Measurements from ENCODE around the gene CERS2. TPM values are rescaled to one million over a fixed set of nuclear protein-coding genes. Genes with fewer than 3 reads are reported as not detected.

The CERS2 gene
- total and polyA plus RNA-seq, 9 donors = 91.9 to 339 (median 156) TPM

- no peaks in the 10 kb centered on the region for H3K36me3 ChIP-seq
- H3K9me3 ChIP-seq = no peaks in the 10 kb centered on the region
- peak within 1 kb of the TSS; percentile 72 to 86 for H3K27ac ChIP-seq
- TF ChIP-seq POLR2A (IDR thresholded peaks at IDR 0.05) (peak; percentile 74), EP300 (IDR thresholded peaks at IDR 0.05) (no peak), CTCF (IDR thresholded peaks at IDR 0.05) (peak in 2 of 3 donors; percentile 6 to 22)
- intact Hi-C loops (cut with DNase I) = no loop called here
- H3K4me3 ChIP-seq = peak within 1 kb of the TSS; percentile 74
- H3K4me1 ChIP-seq (ENCODE audit: insufficient read depth) = peaks cover 5% of the 10 kb centered on the region
- no peaks in the 10 kb centered on the region for H3K27me3 ChIP-seq
- peak; percentile 96 to 99 (median 98) for DNase-seq
- WGBS, 3 donors = 1% methylated on average over 58 to 69 of the region's 69 CpGs
These were observed 33.9 kb upstream of the CERS2 start, which contains the start of gene PRUNE1 for GRCh38 chr1:151008244-151009205. Gene PRUNE1, plus strand, starts transcription at chr1:151008449. Its CDS starts 184 bp downstream, at chr1:151008633.

GRCh38 chr1:151007853-151008243, 33.2 kb upstream of the CERS2 start:
- Histone ChIP-seq H3K36me3 (no peaks in the 10 kb centered on the region), H3K4me1 (ENCODE audit: insufficient read depth) (peaks cover 6% of the 10 kb centered on the region), H3K27me3 (no peaks in the 10 kb centered on the region), H3K27ac (peak overlapping the region; percentile 14 to 86), H3K4me3 (peak overlapping the region; percentile 74), H3K9me3 (no peaks in the 10 kb centered on the region)
- no peak for DNase-seq
- WGBS, 3 donors = 3 to 8% (median 6%) methylated on average over 4 of the region's 4 CpGs
- intact Hi-C loops (cut with DNase I) = no loop called here
- TF ChIP-seq EP300 (IDR thresholded peaks at IDR 0.05) (no peak), CTCF (IDR thresholded peaks at IDR 0.05) (no peak), POLR2A (IDR thresholded peaks at IDR 0.05) (no peak)

GRCh38 chr1:151006327-151007052, 31.9 kb upstream of the CERS2 start, which contains the start of gene MINDY1:
Gene MINDY1, minus strand, starts transcription at chr1:151006902. Its CDS starts 4,285 bp downstream, at chr1:151002617.
- peaks cover 9% of the 10 kb centered on the region for H3K4me1 ChIP-seq (ENCODE audit: insufficient read depth)
- TF ChIP-seq EP300 (IDR thresholded peaks at IDR 0.05) (no peak), CTCF (IDR thresholded peaks at IDR 0.05) (peak in 2 of 3 donors; percentile 60 to 74), POLR2A (IDR thresholded peaks at IDR 0.05) (peak; percentile 59)
- H3K4me3 ChIP-seq = peak within 1 kb of the TSS; percentile 74
- H3K27me3 ChIP-seq = no peaks in the 10 kb centered on the region
- intact Hi-C loops (cut with DNase I) = no loop called here
- no peaks in the 10 kb centered on the region for H3K36me3 ChIP-seq
- DNase-seq = peak; percentile 63 to 78 (median 66)
- WGBS, 3 donors = 0 to 1% (median 0%) methylated on average over 18 of the region's 18 CpGs
- H3K27ac ChIP-seq = peak within 1 kb of the TSS; percentile 83 to 86
- no peaks in the 10 kb centered on the region for H3K9me3 ChIP-seq

- H3K9me3 ChIP-seq = no peaks in the 10 kb centered on the region
- no peaks in the 10 kb centered on the region for H3K36me3 ChIP-seq
- H3K27me3 ChIP-seq = no peaks in the 10 kb centered on the region
- TF ChIP-seq POLR2A (IDR thresholded peaks at IDR 0.05) = no peak
- TF ChIP-seq EP300 (IDR thresholded peaks at IDR 0.05) = no peak
- H3K4me1 ChIP-seq (ENCODE audit: insufficient read depth) = peaks cover 9% of the 10 kb centered on the region
- DNase-seq = no peak
- peak overlapping the region; percentile 83 to 86 for H3K27ac ChIP-seq
- intact Hi-C loops (cut with DNase I) = no loop called here
- H3K4me3 ChIP-seq = peak overlapping the region; percentile 59
- 3 to 6% (median 4%) methylated on average over 4 of the region's 4 CpGs for WGBS, 3 donors
These were observed 31.2 kb upstream of the CERS2 start for GRCh38 chr1:151005729-151006319.
